Right renal pelvis (tissue), 4 donors: ENCODE results near the gene CENPX. TPM values are rescaled to one million over a fixed set of nuclear protein-coding genes. Genes with fewer than 3 reads are reported as not detected.

ENCODE experiments used
- DNase-seq, 4 donors: peaks; one replicate each; pipeline ENCODE4 v3.0.0-alpha.2; 2013; ENCODE audit warnings: low read depth in 4 of 4, low spot score in 3 of 4, missing footprints in 1 of 4
- polyA plus RNA-seq, 4 donors: library from polyadenylated mRNA; unstranded; fragments of 120-200 nt; gene quantifications; one replicate each; pipeline ENCODE4 v1.2.1, GENCODE V29; 2013; ENCODE audit not compliant: insufficient read length in 4 of 4

The CENPX gene
- polyA plus RNA-seq, 4 donors, result 37.9 to 49.6 (median 41.8) TPM

DNA sequence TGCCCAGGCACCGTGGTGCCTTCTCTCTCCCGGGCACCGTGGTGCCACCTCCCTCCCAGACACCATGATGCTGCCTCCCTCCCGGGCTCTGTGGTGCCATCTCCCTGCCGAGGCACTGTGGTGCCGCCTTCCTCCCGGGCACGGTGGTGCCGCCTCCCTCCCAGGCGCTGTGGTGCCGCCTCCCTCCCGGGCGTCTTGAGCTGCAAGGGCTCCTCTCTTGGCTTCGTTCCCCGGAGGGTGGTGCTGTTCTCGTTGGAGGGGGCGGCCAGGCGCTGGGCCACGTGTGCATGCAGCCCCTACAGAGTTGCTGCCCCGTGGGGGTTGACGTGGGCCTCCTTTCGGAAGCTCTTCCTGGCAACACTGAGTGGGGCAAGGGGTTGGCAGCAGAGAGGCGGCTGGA, 8.2 kb downstream of the CENPX start:
- no peak for DNase-seq

DNA sequence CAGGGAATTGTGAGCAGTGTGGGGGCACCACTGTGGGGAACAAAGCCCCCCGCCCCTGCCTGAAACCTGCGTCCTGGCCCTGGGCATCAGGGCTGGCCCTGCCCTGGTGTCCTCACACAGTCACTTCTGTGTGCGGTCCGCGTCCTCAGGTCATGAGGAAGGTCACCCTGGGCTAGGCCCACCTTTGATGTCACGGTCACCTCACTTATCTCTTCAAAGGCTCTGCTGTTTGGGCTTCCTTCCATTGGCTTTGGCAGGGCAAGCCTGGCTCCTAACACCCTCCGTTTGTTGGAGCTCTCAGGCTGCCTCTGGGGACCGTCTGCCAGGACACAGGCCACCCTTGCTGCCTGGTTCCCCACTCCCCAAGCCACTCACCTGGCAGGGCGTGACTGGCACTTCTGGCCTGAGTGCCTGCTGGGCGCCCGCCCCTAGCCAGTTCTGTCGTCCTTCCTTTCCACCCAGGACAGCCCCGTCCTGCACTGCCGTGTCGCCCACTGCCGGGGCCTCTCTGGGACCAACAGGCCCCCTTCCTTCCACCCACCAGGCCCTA, 8.8 kb downstream of the CENPX start:
- no peak for DNase-seq

DNA sequence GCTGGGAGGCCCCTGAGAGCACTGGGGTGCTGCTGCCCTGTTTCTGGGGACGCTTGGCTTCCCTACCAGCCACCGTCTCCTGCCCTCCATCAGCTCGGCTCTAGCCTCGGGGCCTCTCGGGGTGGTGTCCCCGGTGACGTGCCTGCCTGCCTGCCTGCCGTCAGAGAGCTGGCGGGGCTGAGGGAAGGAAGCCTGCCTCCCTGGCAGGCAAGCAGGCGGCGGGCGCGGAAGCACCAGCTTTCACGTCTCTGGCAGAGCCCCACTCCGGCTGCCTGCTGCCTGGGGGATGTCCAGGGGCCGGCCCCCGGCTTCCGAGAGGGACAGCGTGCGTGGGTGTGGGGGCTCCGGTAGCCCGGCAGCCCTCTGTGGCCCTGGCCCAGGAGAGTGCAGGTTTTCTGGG, 9.3 kb downstream of the CENPX start:
- DNase-seq, result no peak

DNA sequence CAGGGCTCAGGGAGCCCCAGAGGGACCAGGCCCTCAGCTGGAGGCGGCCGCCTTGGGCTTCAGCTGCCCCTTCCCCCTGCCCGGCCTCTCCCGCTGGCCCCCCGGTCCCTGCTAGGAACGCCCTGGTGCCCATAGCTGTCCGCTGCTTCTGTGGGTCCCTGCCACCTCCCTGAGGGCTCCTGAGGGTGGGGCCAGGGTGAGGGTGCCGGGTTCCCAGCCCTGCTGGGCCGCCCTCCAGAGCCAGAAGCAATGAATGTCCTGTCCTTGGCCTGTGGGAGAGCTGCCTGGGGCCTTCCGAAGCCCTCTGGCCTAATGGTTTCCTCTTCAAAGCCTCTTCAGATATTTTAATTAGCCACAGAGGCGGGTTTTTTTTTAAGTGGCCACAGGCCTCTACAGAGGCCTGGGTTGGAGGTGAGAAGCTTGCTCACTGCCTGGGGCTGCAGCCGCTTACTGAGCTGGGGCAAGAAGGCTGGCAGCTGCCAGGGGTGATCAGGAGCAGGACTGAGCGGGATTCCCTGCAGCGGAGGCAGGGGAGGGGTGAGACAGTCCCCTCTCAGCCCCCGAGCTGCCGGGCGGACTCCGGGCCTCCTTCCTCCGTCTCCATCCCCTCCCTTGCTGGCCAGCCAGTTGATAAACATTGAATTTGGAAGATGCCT, 9.9 kb downstream of the CENPX start:
- DNase-seq, result no peak

DNA sequence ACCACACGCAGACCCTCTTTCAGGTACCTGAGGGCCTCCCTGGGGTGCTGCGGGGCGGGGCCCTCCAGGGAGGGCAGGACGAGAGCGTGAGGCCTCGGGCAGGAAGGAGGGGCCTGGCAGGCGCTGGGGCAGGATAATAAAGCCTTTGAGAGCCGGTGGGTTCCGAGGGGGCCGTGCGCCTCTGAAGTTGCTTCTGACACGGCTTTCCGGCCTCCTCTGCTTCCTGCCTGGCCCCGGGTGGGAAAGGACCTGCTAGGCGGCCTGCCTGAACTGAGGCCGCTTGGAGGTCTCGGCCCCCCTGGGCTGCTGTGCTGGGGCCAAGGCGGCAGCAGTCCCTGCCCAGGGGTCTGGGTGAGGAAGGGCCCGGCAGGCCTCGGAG, 10.4 kb downstream of the CENPX start:
- no peak for DNase-seq

DNA sequence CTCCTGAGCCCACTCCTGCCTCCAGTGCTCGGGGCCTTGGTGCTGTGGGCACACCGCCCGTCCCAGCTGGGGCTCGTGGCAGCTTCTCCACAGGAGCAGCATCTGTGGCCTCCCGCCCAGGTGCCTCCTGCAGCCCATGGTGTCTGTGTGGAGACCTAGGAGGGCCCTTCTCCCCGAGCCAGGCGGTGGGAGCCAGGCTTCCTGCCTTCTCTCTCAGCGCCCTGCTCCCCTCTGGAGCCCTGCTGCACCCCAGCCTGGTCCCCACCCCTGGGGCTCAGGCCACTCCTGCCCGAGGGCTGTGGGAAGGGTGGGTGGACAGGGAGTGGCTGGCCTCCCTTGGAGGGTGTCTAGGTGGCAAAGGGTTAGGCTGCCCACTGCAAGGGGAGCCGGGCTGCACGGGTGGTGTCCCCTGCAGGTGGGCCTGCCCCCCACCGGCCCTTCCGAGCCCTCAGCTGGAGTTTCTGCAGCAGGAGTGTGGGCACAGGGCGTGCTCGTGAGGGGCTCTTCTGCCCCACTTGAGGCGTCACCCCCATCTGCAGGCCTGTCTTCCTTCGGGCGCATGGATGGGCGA, 11.0 kb downstream of the CENPX start:
- DNase-seq, result no peak

DNA sequence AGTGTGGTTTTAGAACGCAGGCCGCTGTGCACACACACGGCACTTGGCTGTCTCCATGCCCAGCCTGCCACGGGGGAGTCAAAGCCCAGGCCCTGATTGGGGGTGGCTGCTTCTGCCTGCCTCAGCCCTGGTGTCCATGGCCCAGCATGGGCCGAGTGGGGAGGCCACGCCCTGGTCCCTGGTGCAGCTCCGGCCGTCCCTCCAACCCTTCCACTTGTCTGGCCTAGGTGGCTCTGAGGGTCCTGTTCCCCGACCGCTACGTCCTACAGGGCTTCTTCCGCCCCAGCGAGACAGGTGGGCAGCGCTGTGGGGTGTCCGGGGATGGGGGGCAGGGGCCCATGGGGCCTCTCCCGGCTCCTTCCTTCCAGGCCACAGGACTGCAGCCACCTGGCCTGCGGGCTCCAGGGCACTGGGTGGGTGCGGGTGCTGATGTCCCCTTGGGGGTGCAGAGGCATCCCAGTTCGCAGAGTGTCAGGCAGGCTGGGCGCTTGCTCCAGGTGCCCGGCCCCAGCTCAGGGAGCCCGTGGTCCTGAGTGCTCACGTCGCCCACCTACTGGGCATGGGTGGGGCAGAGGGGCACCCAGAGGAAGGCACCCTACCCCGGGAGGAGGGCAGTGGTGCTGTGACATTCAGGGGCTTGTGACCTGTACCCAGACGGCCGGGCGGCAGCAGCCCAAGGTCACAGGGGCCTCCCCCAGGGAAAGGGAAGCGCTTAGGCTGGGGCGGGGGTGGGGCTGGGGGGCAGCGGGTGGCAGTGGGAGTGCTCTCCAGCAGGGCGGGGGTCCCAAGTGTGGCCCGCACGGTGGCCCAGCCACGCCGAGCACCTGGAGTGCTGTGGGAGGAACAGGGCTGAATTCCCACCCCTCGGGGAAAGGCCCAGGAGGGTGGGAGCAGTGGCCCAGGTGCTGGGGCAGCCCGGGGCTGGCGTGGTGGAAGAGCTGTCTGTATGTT, 11.8 kb downstream of the CENPX start:
- no peak for DNase-seq

DNA sequence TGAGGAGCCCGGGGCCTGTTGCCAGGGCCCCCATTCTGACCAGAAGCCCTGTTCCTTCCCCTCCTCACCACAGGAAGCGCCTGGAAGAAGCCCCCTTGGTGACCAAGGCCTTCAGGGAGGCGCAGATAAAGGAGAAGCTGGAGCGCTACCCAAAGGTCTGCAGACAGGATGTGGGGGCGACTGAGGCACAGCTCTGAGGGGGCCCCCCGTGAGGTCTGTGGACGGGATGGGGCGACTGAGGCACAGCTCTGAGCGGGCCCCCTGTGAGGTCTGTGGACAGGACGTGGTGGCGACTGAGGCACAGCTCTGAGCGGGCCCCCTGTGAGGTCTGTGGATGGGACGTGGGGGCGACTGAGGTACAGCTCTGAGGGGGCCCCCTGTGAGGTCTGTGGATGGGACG, 13.3 kb downstream of the CENPX start:
- no peak for DNase-seq

DNA sequence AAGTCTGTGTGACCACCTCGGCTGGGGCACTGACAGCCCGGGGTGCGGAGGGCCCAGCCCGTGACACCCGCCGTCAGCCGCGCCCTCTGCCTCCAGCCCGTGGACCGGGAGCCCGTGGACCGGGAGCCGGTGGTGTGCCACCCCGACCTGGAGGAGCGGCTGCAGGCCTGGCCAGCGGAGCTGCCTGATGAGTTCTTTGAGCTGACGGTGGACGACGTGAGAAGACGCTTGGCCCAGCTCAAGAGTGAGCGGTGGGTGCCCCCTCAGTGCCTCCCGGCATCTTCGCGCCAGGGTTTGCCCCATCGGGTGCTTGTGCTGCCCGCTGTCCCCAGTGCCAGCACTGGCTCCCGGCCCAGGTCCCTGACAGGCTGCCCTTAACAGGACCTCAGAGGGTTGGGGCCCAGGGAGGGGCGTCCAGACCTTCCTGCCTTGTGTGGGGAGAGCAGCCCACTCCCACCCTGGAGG, 13.7 kb downstream of the CENPX start:
- DNase-seq, result no peak

DNA sequence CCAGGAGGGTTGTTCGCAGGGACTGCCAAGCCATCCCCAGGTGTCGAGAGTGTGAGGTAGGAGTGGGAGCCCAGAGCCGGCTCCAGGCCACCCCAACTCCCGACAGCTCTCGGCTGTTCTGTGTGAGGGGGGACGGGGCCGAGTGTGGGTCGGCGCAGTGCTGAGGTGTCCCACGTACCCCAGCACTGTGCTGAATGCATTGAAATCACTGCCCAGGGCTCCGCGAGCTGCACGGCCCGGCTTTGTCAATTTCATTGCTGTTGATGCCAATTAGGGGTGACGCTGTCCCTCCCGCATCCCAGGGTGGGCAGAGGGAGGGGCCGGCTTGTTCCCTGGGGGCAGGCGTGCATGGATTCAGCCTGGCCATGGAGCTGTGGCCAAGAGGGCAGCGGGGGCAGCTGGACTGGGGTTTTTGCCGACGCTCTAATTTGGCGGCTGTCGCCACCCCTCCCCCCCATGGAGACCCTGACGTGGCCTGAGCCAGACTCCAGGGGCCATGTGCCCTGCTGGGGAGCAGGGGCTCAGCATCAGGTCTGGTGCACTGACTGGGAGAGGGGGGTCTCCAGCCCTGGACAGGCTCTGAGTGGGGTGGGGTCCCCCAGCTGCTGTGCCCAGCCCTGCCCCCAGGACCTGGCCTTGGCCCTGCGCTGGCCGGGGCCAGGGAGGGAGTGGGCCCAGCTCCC, 14.3 kb downstream of the CENPX start:
- no peak for DNase-seq

DNA sequence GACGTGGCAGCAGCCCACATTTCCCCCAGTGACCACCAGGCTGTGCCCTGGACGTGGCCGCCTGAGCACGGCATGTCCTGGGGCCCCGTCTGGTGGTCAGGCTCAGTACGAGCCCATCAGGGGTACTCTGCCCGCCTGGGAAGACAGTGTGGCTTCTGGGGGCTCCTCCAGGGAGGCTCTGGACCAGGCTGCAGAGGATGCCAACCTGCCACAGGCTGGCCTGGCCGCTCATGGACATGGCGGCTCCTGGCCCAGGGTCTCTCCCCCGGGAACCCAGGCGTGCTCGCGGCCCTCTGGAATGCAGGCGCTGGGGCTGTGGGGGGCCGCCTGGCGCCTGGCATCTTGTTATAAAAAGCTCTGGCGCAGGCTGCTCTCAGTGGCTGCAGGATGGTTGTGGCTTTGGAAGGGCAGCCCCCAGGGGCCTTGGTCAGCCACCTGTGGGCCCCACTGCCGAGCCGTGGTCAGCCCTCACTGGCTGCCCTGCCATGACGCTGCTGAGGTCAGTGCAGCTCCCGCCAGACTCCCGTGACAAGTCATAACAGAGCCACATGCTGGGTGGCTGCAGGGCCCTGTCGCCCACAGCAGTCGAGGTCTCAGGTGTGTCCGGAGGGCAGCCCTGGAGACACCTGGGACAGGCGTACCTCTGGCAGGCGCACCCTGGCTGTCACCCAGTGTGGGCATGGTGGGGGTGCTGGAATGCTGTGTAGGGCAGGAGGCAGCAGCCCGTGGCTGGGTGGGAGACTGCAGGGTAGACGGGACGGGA, 15.0 kb downstream of the CENPX start:
- no peak for DNase-seq

DNA sequence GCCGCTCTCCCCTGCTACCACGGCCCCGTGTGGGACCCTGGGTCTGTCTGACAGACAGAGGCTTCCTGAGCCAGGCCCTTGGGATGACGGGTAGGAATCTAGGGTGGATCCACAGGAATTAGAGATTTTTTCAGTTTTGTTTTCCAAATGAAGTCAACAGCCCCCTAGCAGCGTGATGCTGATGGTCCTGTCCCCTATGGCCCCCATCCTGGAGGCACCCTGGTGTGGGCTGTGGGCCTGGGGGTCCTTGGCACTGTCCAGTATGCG, 15.5 kb downstream of the CENPX start:
- no peak for DNase-seq

DNA sequence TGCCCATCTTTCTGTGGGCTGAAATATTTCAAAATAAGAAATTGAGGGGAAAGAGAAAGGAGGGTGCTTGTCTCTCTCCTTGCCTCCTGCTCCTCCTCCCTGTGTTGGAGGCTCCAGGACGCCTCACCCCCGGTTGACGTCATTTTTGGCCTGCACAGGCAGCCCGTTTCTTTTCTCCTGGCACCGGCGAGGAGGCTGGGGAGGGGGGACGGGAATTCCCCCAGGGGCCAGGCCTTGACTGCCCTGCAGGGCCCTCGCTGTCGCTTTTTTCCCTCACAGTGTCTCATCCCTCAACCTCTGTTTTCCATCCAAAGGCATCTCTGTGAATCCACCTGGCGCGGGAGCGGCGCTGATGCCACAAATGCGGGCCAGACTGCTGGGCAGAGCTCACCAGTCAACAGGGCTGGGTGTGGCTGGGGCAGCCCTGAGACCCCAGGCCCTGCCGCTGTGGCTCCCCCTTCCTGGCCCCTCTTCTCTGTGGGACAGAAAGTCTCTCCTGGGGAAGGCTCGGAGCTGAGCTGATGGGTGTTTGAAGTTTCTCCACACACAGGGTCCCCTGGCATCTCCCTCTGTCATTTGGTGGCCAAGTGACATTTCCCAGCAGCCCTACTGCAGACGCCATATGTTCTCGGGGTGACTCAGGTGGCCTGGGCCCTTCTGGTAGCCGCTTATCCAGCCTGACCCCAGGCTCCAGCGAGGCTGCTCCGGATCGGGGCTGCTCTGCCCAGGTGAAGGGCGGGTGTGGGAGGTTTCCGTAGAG, 16.0 kb downstream of the CENPX start:
- DNase-seq, result no peak

DNA sequence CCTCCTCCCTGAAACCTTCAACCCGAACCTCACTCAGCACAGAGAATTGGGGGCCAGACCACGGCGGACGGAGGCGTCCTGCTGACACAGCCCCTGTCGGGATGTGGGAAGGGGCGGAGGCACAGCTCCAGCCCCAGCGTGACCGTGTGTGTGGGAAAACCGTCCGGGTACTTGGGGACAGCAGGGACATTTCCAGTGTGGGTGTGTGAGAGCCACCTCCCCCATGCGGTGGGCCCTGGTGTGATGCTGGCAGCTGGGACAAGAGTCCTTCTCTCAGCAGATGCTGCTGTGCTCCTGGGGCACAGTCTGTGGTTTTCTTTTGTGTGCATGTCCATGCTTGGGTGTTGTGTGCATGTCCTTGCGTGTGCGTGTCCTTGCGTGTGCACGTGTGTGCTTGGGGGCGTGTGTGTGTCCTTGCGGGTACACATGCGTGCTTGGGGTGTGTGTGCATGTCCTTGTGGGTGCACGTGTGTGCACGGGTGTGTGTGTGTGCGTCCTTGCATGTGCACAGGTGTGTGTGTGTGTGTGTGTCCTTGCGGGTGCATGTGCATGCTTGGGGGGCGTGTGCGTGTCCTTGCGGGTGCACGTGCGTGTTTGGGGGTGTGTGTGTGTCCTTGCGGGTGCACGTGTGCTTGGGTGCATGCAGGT, 16.9 kb downstream of the CENPX start:
- no peak for DNase-seq

DNA sequence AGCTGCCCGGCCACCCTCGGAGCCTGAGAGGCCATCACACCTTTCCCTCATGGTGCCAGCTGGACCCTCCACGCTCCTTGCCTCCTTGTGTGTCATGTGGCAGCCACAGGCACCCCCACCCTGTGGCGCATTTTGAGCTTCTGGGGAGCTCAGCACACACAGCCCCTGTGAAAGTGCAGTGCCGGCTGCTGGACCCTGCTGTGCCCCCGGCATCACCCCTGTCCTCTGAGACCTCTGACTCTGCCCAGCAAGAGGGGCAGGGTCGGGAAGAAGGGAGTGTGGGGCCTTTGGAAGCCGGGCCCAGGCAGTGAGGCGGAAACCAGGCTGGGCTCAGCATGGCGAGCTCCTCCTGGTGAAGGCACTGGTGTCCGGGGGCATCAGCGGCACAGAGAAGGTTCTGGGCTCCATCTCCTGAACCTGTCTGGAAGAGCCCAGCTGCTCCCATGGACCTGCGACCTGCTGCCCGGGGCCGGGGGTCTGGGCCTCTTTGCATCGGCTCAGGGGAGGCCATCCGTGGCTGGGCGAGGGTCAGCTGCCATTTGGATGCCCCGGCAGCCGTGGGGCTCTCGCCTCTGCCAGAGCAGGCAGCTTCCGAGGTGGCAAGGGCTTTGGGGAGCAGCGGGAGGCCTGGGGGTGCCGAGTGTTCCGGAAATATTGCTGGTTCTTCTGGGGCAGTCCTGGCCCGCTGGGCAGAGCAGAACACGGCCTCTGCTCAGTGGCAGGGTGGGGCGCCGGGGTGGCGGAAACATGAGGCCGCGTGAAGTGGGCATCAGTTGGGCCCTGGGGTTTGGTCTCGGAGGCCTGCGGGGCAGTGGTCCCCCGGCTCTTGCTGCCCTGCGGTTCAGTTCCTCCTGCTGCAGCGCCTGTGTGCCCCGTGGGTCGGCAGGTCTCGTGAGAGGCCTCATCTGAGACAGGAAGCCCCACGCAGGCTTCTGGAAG, 17.9 kb downstream of the CENPX start:
- no peak for DNase-seq

DNA sequence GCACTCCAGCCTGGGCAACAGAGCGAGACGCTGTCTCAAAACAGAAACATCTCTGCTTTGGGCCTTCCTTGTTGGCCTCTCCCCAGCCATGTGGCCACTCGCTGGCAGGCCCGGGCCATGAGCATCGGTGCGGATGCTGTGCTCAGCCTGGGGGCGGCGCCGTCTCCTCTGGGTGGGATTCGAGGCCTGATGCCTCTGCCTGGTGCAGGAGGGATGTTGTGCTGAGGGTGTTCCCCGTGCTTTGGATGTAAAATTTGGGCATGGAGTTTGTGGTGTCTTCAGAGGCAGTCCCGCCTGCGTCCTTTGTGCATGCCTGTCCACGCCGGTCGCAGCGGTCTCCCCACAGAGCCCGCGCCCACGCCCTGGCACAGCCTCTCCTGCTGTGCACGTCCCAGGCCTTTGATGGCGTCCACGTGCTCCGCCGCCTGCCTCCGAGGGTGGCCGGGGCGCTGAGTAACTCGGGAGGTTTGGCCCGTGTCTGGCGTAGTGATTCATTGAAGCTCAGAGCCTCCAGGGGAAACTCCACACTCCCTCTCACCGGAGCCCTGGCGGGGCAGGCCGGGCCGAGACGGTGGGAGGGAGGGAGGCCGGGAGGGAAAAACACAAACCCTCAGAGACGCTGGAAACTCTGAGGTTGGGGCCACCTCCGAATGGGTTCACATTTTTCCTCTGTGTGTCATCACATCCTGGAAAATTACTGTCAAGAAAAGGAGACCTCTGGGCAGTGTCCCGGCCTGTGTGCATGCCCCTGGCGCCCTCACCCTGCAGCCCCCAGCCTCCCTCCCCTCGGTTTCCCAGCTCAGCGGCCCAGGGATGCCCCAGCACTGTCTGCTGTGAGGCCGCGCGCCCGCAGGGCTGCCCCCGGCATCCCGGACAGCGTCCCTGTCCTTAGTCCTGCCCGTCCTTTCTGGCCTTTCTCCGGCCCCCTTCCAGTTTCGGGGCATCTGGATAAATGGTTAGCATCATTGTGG, 19.0 kb downstream of the CENPX start:
- no peak for DNase-seq

DNA sequence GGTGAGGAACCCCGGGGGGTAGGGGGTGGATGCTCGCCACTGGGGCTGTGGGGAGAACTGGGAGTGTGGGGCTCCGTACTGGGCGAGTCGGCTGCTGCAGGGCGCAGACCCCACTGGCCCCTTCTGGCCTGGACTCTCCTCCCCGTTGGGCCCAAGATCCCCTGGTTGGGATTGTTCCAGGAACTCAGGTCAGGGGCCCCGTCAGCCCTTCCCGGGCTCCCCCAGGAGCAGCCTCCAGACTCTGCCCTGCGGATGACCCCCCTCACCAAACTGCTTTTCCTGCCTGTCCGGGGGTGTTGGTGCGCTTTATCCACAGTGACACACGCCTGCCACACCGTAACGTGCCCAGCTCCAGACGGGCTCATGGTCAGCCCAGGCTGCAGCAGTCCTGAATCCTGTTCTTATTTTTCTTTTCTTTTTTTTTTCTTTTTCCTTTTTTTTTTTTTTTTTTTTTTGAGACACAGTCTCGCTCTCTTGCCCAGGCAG, 21.1 kb downstream of the CENPX start:
- DNase-seq, result no peak
